GM12892 (cell line): ENCODE results near the gene ZMYND12.

Experiments
- POLR2A ChIP-seq: IDR thresholded peaks from 2 replicates; pipeline ENCODE4 v1.6.1; 2011; ENCODE audit warnings: low read depth, low read length, control low read depth
- POLR2AphosphoS5 ChIP-seq: IDR thresholded peaks from 2 replicates; pipeline ENCODE4 v1.6.1; 2011; ENCODE audit warnings: low read depth, low read length, control low read depth
- TAF1 ChIP-seq: IDR thresholded peaks from 2 replicates; pipeline ENCODE4 v1.6.1; 2011; ENCODE audit warnings: low read depth, mild to moderate bottlenecking, control low read depth, low read length, borderline replicate concordance

DNA sequence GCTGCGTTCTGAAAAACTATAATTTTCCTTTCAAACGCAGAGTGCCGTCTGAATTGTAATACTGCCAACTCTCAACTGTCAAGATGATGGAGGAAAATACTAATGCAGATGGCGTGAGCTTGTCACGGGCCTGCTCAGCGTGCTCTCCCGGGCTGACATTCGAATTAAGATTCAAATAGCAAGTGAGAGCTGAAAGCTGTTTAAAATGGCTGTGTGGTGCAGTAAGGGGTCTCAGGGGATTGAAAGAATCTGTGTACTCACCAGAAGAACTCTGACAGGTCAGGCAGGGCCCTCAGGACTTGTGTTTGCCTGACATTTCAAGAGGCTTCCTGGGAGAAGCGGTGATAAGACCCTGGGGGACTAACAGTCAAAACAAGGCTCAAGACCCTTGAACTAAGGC, 33.1 kb downstream of the ZMYND12 start:
- TF ChIP-seq POLR2AphosphoS5 (no peak), POLR2A (no peak), TAF1 (no peak)
